OCI-LY7 (cell line): ENCODE measurements around the gene ARG2.

Experiments
- EZH2phosphoT487 ChIP-seq: fragments of 200-600 bp; sonication (generic); IDR thresholded peaks from 2 replicates; pipeline ENCODE4 v1.6.1; 2018; ENCODE audit warnings: low read depth, borderline replicate concordance, mild to moderate bottlenecking, mixed run types, antibody characterized with exemption, low read length, moderate library complexity, mixed read lengths
- TF ChIP-seq, protein P1 (sequence below): fragments of 200-600 bp; sonication (generic); conservative IDR thresholded peaks from 2 replicates; pipeline ENCODE4 v1.5.1; 2014; ENCODE audit warnings: mild to moderate bottlenecking, antibody characterized with exemption, low read length, moderate library complexity, mixed read lengths

DNA sequence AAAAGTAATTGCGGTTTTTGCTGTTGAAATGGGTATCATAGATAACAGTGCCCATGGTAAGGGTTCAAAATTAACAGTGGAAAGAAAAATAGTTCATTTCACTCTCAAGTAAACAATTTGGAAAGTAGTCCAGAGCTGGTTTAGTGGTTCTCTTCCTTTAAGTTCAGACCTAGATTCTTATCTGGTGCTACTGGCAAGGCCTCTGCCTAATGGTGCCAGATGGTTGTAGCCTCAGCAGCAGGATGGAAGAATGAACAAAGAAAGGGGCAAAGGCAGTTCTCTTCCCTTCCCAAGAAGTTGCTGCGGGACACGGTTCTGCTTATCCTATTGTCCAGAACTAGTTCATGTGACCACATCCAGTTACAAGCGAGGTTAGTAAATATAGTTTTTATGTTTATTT, 10.5 kb downstream of the ARG2 start:
- TF ChIP-seq, protein P1, sequence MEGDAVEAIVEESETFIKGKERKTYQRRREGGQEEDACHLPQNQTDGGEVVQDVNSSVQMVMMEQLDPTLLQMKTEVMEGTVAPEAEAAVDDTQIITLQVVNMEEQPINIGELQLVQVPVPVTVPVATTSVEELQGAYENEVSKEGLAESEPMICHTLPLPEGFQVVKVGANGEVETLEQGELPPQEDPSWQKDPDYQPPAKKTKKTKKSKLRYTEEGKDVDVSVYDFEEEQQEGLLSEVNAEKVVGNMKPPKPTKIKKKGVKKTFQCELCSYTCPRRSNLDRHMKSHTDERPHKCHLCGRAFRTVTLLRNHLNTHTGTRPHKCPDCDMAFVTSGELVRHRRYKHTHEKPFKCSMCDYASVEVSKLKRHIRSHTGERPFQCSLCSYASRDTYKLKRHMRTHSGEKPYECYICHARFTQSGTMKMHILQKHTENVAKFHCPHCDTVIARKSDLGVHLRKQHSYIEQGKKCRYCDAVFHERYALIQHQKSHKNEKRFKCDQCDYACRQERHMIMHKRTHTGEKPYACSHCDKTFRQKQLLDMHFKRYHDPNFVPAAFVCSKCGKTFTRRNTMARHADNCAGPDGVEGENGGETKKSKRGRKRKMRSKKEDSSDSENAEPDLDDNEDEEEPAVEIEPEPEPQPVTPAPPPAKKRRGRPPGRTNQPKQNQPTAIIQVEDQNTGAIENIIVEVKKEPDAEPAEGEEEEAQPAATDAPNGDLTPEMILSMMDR, result no peak
- no peak for TF ChIP-seq EZH2phosphoT487
